Measurements from ENCODE around the gene GRIN2A. TPM values are rescaled to one million over a fixed set of nuclear protein-coding genes. Genes with fewer than 3 reads are reported as not detected.

Gene GRIN2A
- total and polyA plus RNA-seq, 8 donors: 0.06 to 9.8 (median 0.86) TPM

DNA sequence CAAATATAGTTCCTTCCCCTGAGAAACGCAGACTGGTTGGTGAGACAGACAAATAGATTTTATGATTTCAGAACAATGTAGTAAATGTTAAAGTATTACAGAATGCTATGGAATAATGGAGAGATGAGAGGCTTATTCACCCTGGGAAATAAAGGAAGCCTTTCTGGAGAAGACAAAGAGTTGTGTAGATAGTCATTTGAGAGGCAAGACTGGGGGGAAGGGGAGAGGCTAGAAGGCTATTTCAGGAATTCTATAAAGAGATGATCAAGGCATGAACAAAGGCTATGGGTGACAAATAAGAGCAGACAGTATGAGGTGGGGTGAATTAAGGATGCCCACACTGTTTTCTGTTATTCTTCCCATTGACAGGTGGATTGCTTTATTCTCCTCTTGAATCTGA lies 211.4 kb downstream of the GRIN2A start:
- no peak overlapping the region for H3K4me3 ChIP-seq
- 57 to 87% (median 68%) methylated on average over 1 of the region's 1 CpG for whole genome bisulfite sequencing, 5 donors
- DNase-seq: no peak
- H3K27me3 ChIP-seq: no peaks in the 10 kb centered on the region
- intact Hi-C loops (cut with DNase I; ENCODE audit: low total_unique reads): no loop called here
- no peaks in the 10 kb centered on the region for H3K4me1 ChIP-seq
- H3K36me3 ChIP-seq: no peaks in the 10 kb centered on the region
- H3K9me3 ChIP-seq: no peaks in the 10 kb centered on the region
- no peak for TF ChIP-seq EP300 (IDR thresholded peaks at IDR 0.05)
- TF ChIP-seq POLR2AphosphoS5 (IDR thresholded peaks at IDR 0.05): no peak
- TF ChIP-seq POLR2A (IDR thresholded peaks at IDR 0.05): no peak
- no peak for TF ChIP-seq CTCF (IDR thresholded peaks at IDR 0.05)
- H3K27ac ChIP-seq: no peak overlapping the region

- intact Hi-C loops (cut with DNase I; ENCODE audit: low total_unique reads): no loop called here
- no peaks in the 10 kb centered on the region for H3K27me3 ChIP-seq
- no peaks in the 10 kb centered on the region for H3K9me3 ChIP-seq
- H3K27ac ChIP-seq: no peak overlapping the region
- 27 to 54% (median 39%) methylated on average over 2 of the region's 2 CpGs for WGBS, 5 donors
- TF ChIP-seq POLR2AphosphoS5 (IDR thresholded peaks at IDR 0.05) (no peak), CTCF (IDR thresholded peaks at IDR 0.05) (no peak), POLR2A (IDR thresholded peaks at IDR 0.05) (no peak), EP300 (IDR thresholded peaks at IDR 0.05) (no peak)
- no peak for DNase-seq
- H3K4me3 ChIP-seq: no peak overlapping the region
- H3K36me3 ChIP-seq: no peaks in the 10 kb centered on the region
- no peaks in the 10 kb centered on the region for H3K4me1 ChIP-seq
These were observed 212.0 kb downstream of the GRIN2A start for GRCh38 chr16:9970244-9970643.

GRCh38 chr16:9969580-9969979 lies 212.6 kb downstream of the GRIN2A start:
- 87 to 97% (median 96%) methylated on average over 4 of the region's 4 CpGs for WGBS, 5 donors
- H3K4me1 ChIP-seq: no peaks in the 10 kb centered on the region

GRCh38 chr16:9966569-9967157 lies 215.6 kb downstream of the GRIN2A start:
- DNase-seq: no peak
- Histone ChIP-seq H3K27ac (no peak overlapping the region), H3K27me3 (no peaks in the 10 kb centered on the region), H3K36me3 (no peaks in the 10 kb centered on the region), H3K9me3 (no peaks in the 10 kb centered on the region), H3K4me3 (no peak overlapping the region), H3K4me1 (no peaks in the 10 kb centered on the region)
- 77 to 85% (median 80%) methylated on average over 9 of the region's 9 CpGs for WGBS, 5 donors
- TF ChIP-seq POLR2A (IDR thresholded peaks at IDR 0.05) (no peak), POLR2AphosphoS5 (IDR thresholded peaks at IDR 0.05) (no peak), CTCF (IDR thresholded peaks at IDR 0.05) (no peak), EP300 (IDR thresholded peaks at IDR 0.05) (no peak)
- intact Hi-C loops (cut with DNase I; ENCODE audit: low total_unique reads): no loop called here

More at GRCh38 chr16:9969580-9969979, 212.6 kb downstream of the GRIN2A start:
- no peak overlapping the region for H3K27ac ChIP-seq
- no peaks in the 10 kb centered on the region for H3K27me3 ChIP-seq
- no peak for DNase-seq
- TF ChIP-seq POLR2AphosphoS5 (IDR thresholded peaks at IDR 0.05): no peak
- no peak for TF ChIP-seq CTCF (IDR thresholded peaks at IDR 0.05)
- TF ChIP-seq EP300 (IDR thresholded peaks at IDR 0.05): no peak
- no peak for TF ChIP-seq POLR2A (IDR thresholded peaks at IDR 0.05)
- no peaks in the 10 kb centered on the region for H3K9me3 ChIP-seq
- no peak overlapping the region for H3K4me3 ChIP-seq
- no peaks in the 10 kb centered on the region for H3K36me3 ChIP-seq
- intact Hi-C loops (cut with DNase I; ENCODE audit: low total_unique reads): no loop called here
